HepG2 (cell line): ENCODE measurements around the gene MDFIC. TPM values are rescaled to one million over a fixed set of nuclear protein-coding genes. Genes with fewer than 3 reads are reported as not detected.

Experiments used
- ATAC-seq: fragments of 200-7000 bp; cut with Tn5 transposase; 3 replicates; pipeline ENCODE4 v1.9.1; 2020; ENCODE audit warnings: mild to moderate bottlenecking, moderate library complexity
- BruUV-seq: library from RNA; stranded (reverse); fragments of 400-500 nt; replicated peaks from 2 replicates; lab custom pipeline; 2021; lab: Mats Ljungman, UMichigan
- CTCF ChIA-PET: fragments of 300-600 bp; formaldehyde crosslinking; extraction: SDS; loops from one replicate; lab custom pipeline; 2021; ENCODE audit warnings: low total read pairs, inconsistent platforms, low intra/inter-chr PET ratio; lab: Yijun Ruan, JAX
- POLR2A ChIA-PET: fragments of 350-600 bp; sonication (Branson Sonifier 250); formaldehyde crosslinking; loops from one replicate; lab custom pipeline; 2020; ENCODE audit warnings: antibody characterized with exemption, inconsistent platforms; lab: Yijun Ruan, JAX
- DNase-seq: peaks from one replicate; pipeline ENCODE4 v3.0.0-alpha.2; 2015; ENCODE audit warnings: low spot score
- FAIRE-seq: peaks from 3 replicates; lab custom pipeline; 2011; peaks lifted over from hg19 to GRCh38; lab: Jason Lieb, UNC
- H2AFZ ChIP-seq: one replicate; pipeline ENCODE4 v1.6.1; 2011; ENCODE audit warnings: low read length, inconsistent platforms
- H3K27ac ChIP-seq: fragments of 300-600 bp; 3 replicates; pipeline ENCODE4 v1.8.0; 2011; ENCODE audit warnings: mixed run types, mild to moderate bottlenecking, mixed read lengths, low read length, inconsistent platforms; ENCODE audit not compliant: insufficient read depth; ENCODE audit errors: extremely low read length
- H3K27me3 ChIP-seq, 2 experiments: fragments of 200-600 bp in 1 of 2; 2 replicates in 1 of 2; 3 replicates in 1 of 2; pipeline versions ENCODE4 v1.6.0 to v1.8.0; 2011; ENCODE audit warnings: low read length in 2 of 2, mild to moderate bottlenecking in 2 of 2, moderate library complexity in 2 of 2, inconsistent platforms in 1 of 2; ENCODE audit not compliant: insufficient read depth in 2 of 2, control insufficient read depth in 1 of 2
- H3K36me3 ChIP-seq, 2 experiments: fragments of 200-600 bp in 1 of 2; replicated peaks in 1 of 2; 2 replicates in 1 of 2; 3 replicates in 1 of 2; pipeline versions ENCODE4 v1.5.1 to v1.8.0; 2011; ENCODE audit warnings: low read length in 2 of 2, inconsistent platforms in 1 of 2; ENCODE audit not compliant: insufficient read depth in 2 of 2, control insufficient read depth in 1 of 2
- H3K4me1 ChIP-seq: 2 replicates; pipeline ENCODE4 v1.5.1; 2012; ENCODE audit warnings: low read length, inconsistent platforms; ENCODE audit not compliant: insufficient read depth
- H3K4me2 ChIP-seq: 2 replicates; pipeline ENCODE4 v1.6.0; 2011; ENCODE audit warnings: low read depth, low read length, inconsistent platforms
- H3K4me3 ChIP-seq, 3 experiments: fragments of 200-600 bp in 1 of 3; sonication (generic), shearing (Covaris generic) in 1 of 3; replicated peaks in 1 of 3; 2 replicates each; pipeline ENCODE4 v1.5.1; 2011 to 2016; ENCODE audit warnings: low read length in 3 of 3, inconsistent platforms in 2 of 3, low read depth in 2 of 3, mild to moderate bottlenecking in 2 of 3, control low read depth in 1 of 3, mixed read lengths in 1 of 3; ENCODE audit not compliant: insufficient read depth in 1 of 3
- H3K79me2 ChIP-seq: one replicate; pipeline ENCODE4 v1.6.1; 2011; ENCODE audit warnings: low read length, inconsistent platforms; ENCODE audit not compliant: insufficient read depth
- H3K9ac ChIP-seq: 2 replicates; pipeline ENCODE4 v1.6.0; 2011; ENCODE audit warnings: mild to moderate bottlenecking, low read depth, low read length, inconsistent platforms; ENCODE audit not compliant: insufficient read depth
- H3K9me3 ChIP-seq: 2 replicates; pipeline ENCODE4 v1.5.1; 2012; ENCODE audit warnings: mild to moderate bottlenecking, low read length
- H4K20me1 ChIP-seq: 2 replicates; pipeline ENCODE4 v1.6.0; 2011; ENCODE audit warnings: inconsistent platforms, mild to moderate bottlenecking, low read length, moderate library complexity; ENCODE audit not compliant: insufficient read depth
- ASH2L ChIP-seq: fragments of 300-600, 200-600 bp; sonication (generic); IDR thresholded peaks from 2 replicates; pipeline ENCODE4 v1.7.0; 2017; ENCODE audit warnings: low read depth, mild to moderate bottlenecking, moderate library complexity, mixed read lengths, low read length; ENCODE audit not compliant: insufficient read length
- CHCHD3 ChIP-seq: sonication (generic); formaldehyde crosslinking; IDR thresholded peaks from 2 replicates; pipeline ENCODE4 v1.8.0; 2022; ENCODE audit warnings: mild to moderate bottlenecking, missing genetic modification reagents, moderate library complexity
- CHD4 ChIP-seq: fragments of 200-600 bp; sonication (generic); IDR thresholded peaks from 2 replicates; pipeline ENCODE4 v1.7.0; 2017; ENCODE audit warnings: mild to moderate bottlenecking, low read length, borderline replicate concordance
- CSRNP1 ChIP-seq: sonication (generic); formaldehyde crosslinking; IDR thresholded peaks from 2 replicates; pipeline ENCODE4 v1.8.1; 2023; ENCODE audit warnings: mild to moderate bottlenecking, missing genetic modification reagents
- ETS1 ChIP-seq: sonication (generic); formaldehyde crosslinking; IDR thresholded peaks from 2 replicates; pipeline ENCODE4 v1.4.0; 2020; ENCODE audit warnings: missing genetic modification reagents
- HNF4G ChIP-seq, 2 experiments: sonication (generic) in 1 of 2; formaldehyde crosslinking in 1 of 2; IDR thresholded peaks; 2 replicates each; pipeline versions ENCODE4 v1.4.0 to v1.6.1; 2011 to 2020; ENCODE audit warnings: borderline replicate concordance in 2 of 2, low read depth in 2 of 2, mild to moderate bottlenecking in 2 of 2, low read length in 1 of 2, missing genetic modification reagents in 1 of 2, moderate library complexity in 1 of 2
- KLF9 ChIP-seq: IDR thresholded peaks from 2 replicates; pipeline ENCODE4 v1.6.1; 2016; ENCODE audit warnings: low read depth
- MTA1 ChIP-seq: sonication (generic); formaldehyde crosslinking; IDR thresholded peaks from 2 replicates; pipeline ENCODE4 v1.4.0; 2020; ENCODE audit warnings: missing genetic modification reagents, mild to moderate bottlenecking, borderline replicate concordance
- MTF1 ChIP-seq: sonication (generic); formaldehyde crosslinking; IDR thresholded peaks from 2 replicates; pipeline ENCODE4 v1.5.0; 2020; ENCODE audit warnings: missing genetic modification reagents
- NR3C1 ChIP-seq: sonication (generic); formaldehyde crosslinking; IDR thresholded peaks from 2 replicates; pipeline ENCODE4 v1.4.0; 2020; ENCODE audit warnings: missing genetic modification reagents
- POLR2AphosphoS5 ChIP-seq: IDR thresholded peaks from 2 replicates; pipeline ENCODE4 v1.6.1; 2012; ENCODE audit warnings: low read depth, low read length
- SAFB2 ChIP-seq: sonication (generic); formaldehyde crosslinking; IDR thresholded peaks from 2 replicates; pipeline ENCODE4 v1.5.1; 2020; ENCODE audit warnings: missing genetic modification reagents, low read depth, mild to moderate bottlenecking, borderline replicate concordance
- TBL1XR1 ChIP-seq: fragments of 150-350 bp; IDR thresholded peaks from 2 replicates; pipeline ENCODE4 v1.6.1; 2014; ENCODE audit warnings: borderline replicate concordance, low read length; ENCODE audit not compliant: partially characterized antibody
- THYN1 ChIP-seq: sonication (generic); formaldehyde crosslinking; IDR thresholded peaks from 2 replicates; pipeline ENCODE4 v1.8.1; 2023; ENCODE audit warnings: low read depth, mild to moderate bottlenecking, moderate library complexity, missing genetic modification reagents, borderline replicate concordance
- ZBTB8A ChIP-seq: sonication (generic); formaldehyde crosslinking; IDR thresholded peaks from 2 replicates; pipeline ENCODE4 v1.4.0; 2020; ENCODE audit warnings: mild to moderate bottlenecking, low read depth, missing genetic modification reagents, borderline replicate concordance
- ZNF883 ChIP-seq: sonication (generic); formaldehyde crosslinking; IDR thresholded peaks from 2 replicates; pipeline ENCODE4 v1.5.1; 2020; ENCODE audit warnings: mild to moderate bottlenecking, missing genetic modification reagents; ENCODE audit errors: not compliant biosample characterization
- WGBS: methylation state at CpG from one replicate; pipeline ENCODE4 v1.1.6; 2017; ENCODE audit warnings: low lambda C conversion rate; 5-methylcytosine and 5-hydroxymethylcytosine counted together
- in situ Hi-C: cut with HindIII; loops from 2 replicates; pipeline ENCODE4 v1.10.0; 2017; ENCODE audit warnings: low pct_unique_long_range_greater_than_20kb; ENCODE audit not compliant: extremely low pct_ligation_motif_present
- intact Hi-C: fragments of 100-400 bp; cut with micrococcal nuclease; formaldehyde crosslinking; loops from one replicate; pipeline ENCODE4 v1.10.0; 2022; ENCODE audit not compliant: unreplicated experiment
- polyA plus RNA-seq, 8 experiments: library from polyadenylated mRNA; depleted of rRNA in 3 of 8; stranded (reverse) in 7 of 8; unstranded in 1 of 8; fragments of >200 nt; fragmentation: Illumina TruSeq in 4 of 8; extraction: Trizol in 4 of 8; gene quantifications; 2 replicates each; pipeline versions ENCODE4 v1.2.1 to v1.2.3, GENCODE V29; 2011 to 2016; ENCODE audit warnings: low read depth in 4 of 8, missing spikeins in 1 of 8, mixed read lengths in 1 of 8; ENCODE audit not compliant: insufficient read depth in 1 of 8
- total RNA-seq, 5 experiments: library from RNA; depleted of rRNA; stranded (reverse); fragments of >200 nt; fragmentation: Illumina TruSeq; extraction: Trizol; gene quantifications; 2 replicates each; pipeline ENCODE4 v1.2.3, GENCODE V29; 2016; ENCODE audit warnings: low read depth in 1 of 5

Gene MDFIC
- total and polyA plus RNA-seq, 2 of the 13 experiments (the other 11 are each of a cell fraction or from before 2014, with no cell fraction given) = 0.13 TPM; not detected in 1

- no peak for TF ChIP-seq ETS1 (CRISPR knock-in tag)
- TF ChIP-seq, all 625 proteins: peak for 0
These were observed 115.4 kb downstream of the MDFIC start (continued) for GRCh38 chr7:115037128-115037802.

- no peaks in the 10 kb centered on the region for H4K20me1 ChIP-seq
- no peaks in the 10 kb centered on the region for H3K4me1 ChIP-seq
- POLR2A ChIA-PET = no interaction called here
- H3K9ac ChIP-seq = no peak overlapping the region
- no peaks in the 10 kb centered on the region for H3K27me3 ChIP-seq
- no TSS peak for BruUV-seq
- H3K4me2 ChIP-seq = no peak overlapping the region
- H3K27ac ChIP-seq = no peak overlapping the region
- H3K9me3 ChIP-seq = no peaks in the 10 kb centered on the region
- no peak overlapping the region for H3K4me3 ChIP-seq
- no peak for ATAC-seq
- intact Hi-C loops = no loop called here
- no peaks in the 10 kb centered on the region for H3K36me3 ChIP-seq
- no peak for DNase-seq
- CTCF ChIA-PET = no interaction called here
- 52% methylated on average over 4 of the region's 4 CpGs for WGBS
- in situ Hi-C loops = no loop called here
- no peak overlapping the region for H2AFZ ChIP-seq
- FAIRE-seq = no peak
- H3K79me2 ChIP-seq = no peaks in the 10 kb centered on the region
- TF ChIP-seq NR3C1 (CRISPR knock-in tag) (no peak), POLR2AphosphoS5 (no peak), ASH2L (no peak), KLF9 (CRISPR knock-in tag) (no peak), ETS1 (CRISPR knock-in tag) (no peak), MTA1 (CRISPR knock-in tag) (no peak), SAFB2 (CRISPR knock-in tag) (no peak), MTF1 (CRISPR knock-in tag) (no peak), ZNF883 (CRISPR knock-in tag) (no peak), HNF4G (IDR thresholded peaks at IDR 0.05; ENCODE audit: borderline replicate concordance, low read depth, low read length) (no peak), HNF4G (CRISPR knock-in tag; IDR thresholded peaks at IDR 0.05; ENCODE audit: borderline replicate concordance, low read depth) (no peak), ZBTB8A (no peak), CSRNP1 (CRISPR knock-in tag) (no peak), THYN1 (no peak), TBL1XR1 (no peak), CHD4 (no peak), CHCHD3 (CRISPR knock-in tag) (no peak)
These were observed 116.3 kb downstream of the MDFIC start for GRCh38 chr7:115038158-115038557.
